Kidney (tissue), 14 donors: ENCODE results near the gene DHCR24. TPM values are rescaled to one million over a fixed set of nuclear protein-coding genes. Genes with fewer than 3 reads are reported as not detected.

Source experiments
- DNase-seq, 5 donors: peaks; one replicate each; pipeline ENCODE4 v3.0.0-alpha.2; 2013 to 2020
- FAIRE-seq: peaks from 2 replicates; lab custom pipeline; 2012; peaks lifted over from hg19 to GRCh38; lab: Jason Lieb, UNC
- H3K27ac ChIP-seq, 2 donors: one replicate each; pipeline ENCODE4 v1.7.0; 2013; ENCODE audit warnings: low read depth in 2 of 2, low read length in 2 of 2, inconsistent platforms in 1 of 2
- H3K27me3 ChIP-seq: one replicate; pipeline ENCODE4 v1.7.1; 2013; ENCODE audit warnings: low read length, inconsistent platforms; ENCODE audit not compliant: control insufficient read depth, insufficient read depth
- H3K36me3 ChIP-seq, 3 donors: one replicate each; pipeline versions ENCODE4 v1.7.0 to v1.7.1; 2013; ENCODE audit warnings: low read length in 3 of 3, control low read depth in 1 of 3, inconsistent platforms in 1 of 3; ENCODE audit not compliant: insufficient read depth in 3 of 3, control insufficient read depth in 2 of 3
- H3K4me1 ChIP-seq, 3 donors: one replicate each; pipeline versions ENCODE4 v1.7.0 to v1.7.1; 2013; ENCODE audit warnings: low read length in 3 of 3, inconsistent platforms in 1 of 3, low read depth in 1 of 3; ENCODE audit not compliant: control insufficient read depth in 2 of 3, insufficient read depth in 2 of 3
- H3K4me3 ChIP-seq, 3 donors: one replicate each; pipeline versions ENCODE4 v1.7.0 to v1.8.1; 2013; ENCODE audit warnings: low read length in 3 of 3, control low read depth in 1 of 3, inconsistent platforms in 1 of 3
- H3K9ac ChIP-seq, 3 donors: one replicate each; pipeline versions ENCODE4 v1.7.0 to v1.7.1; 2013; ENCODE audit warnings: low read length in 3 of 3, control low read depth in 1 of 3, inconsistent platforms in 1 of 3
- H3K9me3 ChIP-seq, 3 donors: one replicate each; pipeline versions ENCODE4 v1.7.0 to v1.7.1; 2013; ENCODE audit warnings: low read length in 3 of 3, control low read depth in 1 of 3, inconsistent platforms in 1 of 3; ENCODE audit not compliant: control insufficient read depth in 2 of 3, insufficient read depth in 1 of 3
- intact Hi-C: fragments of 100-400 bp; cut with DNase I; formaldehyde crosslinking; loops from one replicate; pipeline ENCODE4 v1.11.1; 2022
- polyA plus RNA-seq: library from polyadenylated mRNA; stranded (reverse); fragments of 350-450 nt; fragmentation: Illumina TruSeq; extraction: RNeasy Lipid Tissue Mini Kit (QIAGEN cat#74804); gene quantifications from one replicate; pipeline ENCODE4 v1.2.3, GENCODE V29; 2014; ENCODE audit warnings: low read depth, low replicate concordance; ENCODE audit not compliant: insufficient read depth
- total RNA-seq: library from RNA; stranded (reverse); fragmentation: NEBNext Ultra II Directional; extraction: Animal tissue kit (Norgen Biotek cat#: 25700); gene quantifications from one replicate; pipeline ENCODE4 v1.2.1, GENCODE V29; 2021
- TF ChIP-seq, protein P1 (sequence below): IDR thresholded peaks from 3 replicates; pipeline ENCODE4 v1.5.1; 2012; ENCODE audit warnings: mild to moderate bottlenecking, moderate library complexity, borderline replicate concordance; ENCODE audit not compliant: insufficient read depth; ENCODE audit errors: extremely low read depth
- donor health status: control.
- donor health status: control.
- donor health status: control.
- donor health status: control.
- donor health status: control.
- donor health status: DM: yes; HTN: yes; CAD: no.
- donor health status: Normal renal cell carcinoma (clear cell type).

DHCR24 gene
- total and polyA plus RNA-seq, 2 donors from 2014 or later, result 33.7 to 91.7 TPM

DNA sequence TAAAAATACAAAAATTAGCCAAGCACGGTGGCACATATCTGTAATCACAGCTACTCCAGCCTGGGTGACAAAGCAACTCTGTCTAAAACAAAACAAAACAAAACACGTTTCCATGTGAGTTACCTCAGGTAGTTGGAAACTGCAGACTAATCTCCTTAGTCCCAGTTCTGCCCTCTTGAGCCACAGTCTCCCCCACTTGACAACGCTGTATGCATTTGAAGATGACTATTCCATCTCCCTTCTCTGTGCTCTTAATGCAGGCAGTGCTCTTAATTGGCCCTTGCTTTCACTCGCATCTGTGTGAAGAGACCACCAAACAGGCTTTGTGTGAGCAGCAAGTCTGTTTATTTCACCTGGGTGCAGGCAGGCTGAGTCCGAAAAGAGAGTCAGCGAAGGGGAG lies 19.6 kb upstream of the DHCR24 start:
- H3K27ac ChIP-seq, result no peak overlapping the region
- no peak overlapping the region for H3K9ac ChIP-seq
- H3K9me3 ChIP-seq, result no peaks in the 10 kb centered on the region
- no peak overlapping the region for H3K4me3 ChIP-seq
- FAIRE-seq, result no peak
- H3K4me1 ChIP-seq, result no peaks in the 10 kb centered on the region
- no peak for DNase-seq
- H3K36me3 ChIP-seq, result no peaks in the 10 kb centered on the region
- intact Hi-C loops, result no loop called here
- TF ChIP-seq, protein P1, sequence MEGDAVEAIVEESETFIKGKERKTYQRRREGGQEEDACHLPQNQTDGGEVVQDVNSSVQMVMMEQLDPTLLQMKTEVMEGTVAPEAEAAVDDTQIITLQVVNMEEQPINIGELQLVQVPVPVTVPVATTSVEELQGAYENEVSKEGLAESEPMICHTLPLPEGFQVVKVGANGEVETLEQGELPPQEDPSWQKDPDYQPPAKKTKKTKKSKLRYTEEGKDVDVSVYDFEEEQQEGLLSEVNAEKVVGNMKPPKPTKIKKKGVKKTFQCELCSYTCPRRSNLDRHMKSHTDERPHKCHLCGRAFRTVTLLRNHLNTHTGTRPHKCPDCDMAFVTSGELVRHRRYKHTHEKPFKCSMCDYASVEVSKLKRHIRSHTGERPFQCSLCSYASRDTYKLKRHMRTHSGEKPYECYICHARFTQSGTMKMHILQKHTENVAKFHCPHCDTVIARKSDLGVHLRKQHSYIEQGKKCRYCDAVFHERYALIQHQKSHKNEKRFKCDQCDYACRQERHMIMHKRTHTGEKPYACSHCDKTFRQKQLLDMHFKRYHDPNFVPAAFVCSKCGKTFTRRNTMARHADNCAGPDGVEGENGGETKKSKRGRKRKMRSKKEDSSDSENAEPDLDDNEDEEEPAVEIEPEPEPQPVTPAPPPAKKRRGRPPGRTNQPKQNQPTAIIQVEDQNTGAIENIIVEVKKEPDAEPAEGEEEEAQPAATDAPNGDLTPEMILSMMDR, result no peak
- no peaks in the 10 kb centered on the region for H3K27me3 ChIP-seq

DNA sequence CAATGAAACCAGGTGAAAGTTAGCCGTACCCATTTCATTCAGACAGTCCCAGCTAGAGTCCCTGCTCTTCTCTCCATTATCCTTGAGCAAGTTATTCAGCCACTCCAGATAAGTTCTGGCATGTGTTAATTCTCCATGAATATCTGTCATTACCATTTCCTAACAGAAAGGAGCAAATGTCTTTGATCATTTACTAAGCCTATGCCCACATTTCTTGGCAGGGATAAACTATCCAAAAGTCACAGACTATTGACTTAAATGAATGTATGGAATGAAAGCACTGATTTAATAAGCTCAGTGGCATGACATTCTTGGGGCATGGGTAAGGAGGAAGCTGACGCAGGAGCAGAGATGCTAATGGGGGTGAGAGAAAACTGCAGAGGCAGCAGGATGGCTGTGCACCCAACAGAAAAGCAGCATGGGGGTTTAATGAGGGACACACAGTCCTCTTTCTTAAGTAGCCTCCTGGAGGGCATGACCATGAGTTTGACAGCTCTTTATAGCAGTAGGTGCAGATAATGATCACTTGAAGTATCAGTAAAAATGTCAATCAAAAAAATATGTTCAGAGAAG lies 17.6 kb upstream of the DHCR24 start:
- Histone ChIP-seq H3K27me3 (no peaks in the 10 kb centered on the region), H3K36me3 (no peaks in the 10 kb centered on the region), H3K9ac (no peak overlapping the region), H3K27ac (peak overlapping the region in 1 of 2 donors; percentile 11), H3K4me1 (no peaks in the 10 kb centered on the region), H3K4me3 (no peak overlapping the region), H3K9me3 (no peaks in the 10 kb centered on the region)
- TF ChIP-seq, protein P1, result no peak
- DNase-seq (peak in 4 of 5 donors; percentile 53 to 87 (median 76)), FAIRE-seq (no peak)
- intact Hi-C loops, result no loop called here

DNA sequence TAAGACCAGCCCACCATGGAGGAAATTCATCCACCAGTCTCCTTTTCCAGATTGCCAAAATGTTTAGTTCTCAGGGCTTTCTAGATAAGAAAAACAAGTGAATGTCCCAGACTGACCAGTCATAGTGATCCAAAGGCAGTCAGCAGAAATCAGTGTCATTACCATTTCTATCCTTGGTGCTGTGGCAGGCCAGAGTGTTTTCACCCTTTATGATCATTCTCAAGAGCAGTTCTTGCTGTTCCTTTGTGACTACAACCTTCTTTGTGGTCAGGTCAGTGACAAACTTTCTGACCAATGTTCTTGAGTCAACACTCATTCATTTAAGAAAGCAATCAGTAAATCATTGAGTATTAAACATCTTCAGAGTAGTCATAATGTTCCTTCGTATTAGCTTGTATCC lies 7.3 kb upstream of the DHCR24 start:
- no peak overlapping the region for H3K4me3 ChIP-seq
- no peak overlapping the region for H3K9ac ChIP-seq
- DNase-seq, result no peak
- no peaks in the 10 kb centered on the region for H3K36me3 ChIP-seq
- H3K9me3 ChIP-seq, result no peaks in the 10 kb centered on the region
- H3K4me1 ChIP-seq, result no peaks in the 10 kb centered on the region
- no peak overlapping the region for H3K27ac ChIP-seq
- TF ChIP-seq, protein P1, result no peak
- intact Hi-C loops, result no loop called here
- FAIRE-seq, result no peak
- no peaks in the 10 kb centered on the region for H3K27me3 ChIP-seq

DNA sequence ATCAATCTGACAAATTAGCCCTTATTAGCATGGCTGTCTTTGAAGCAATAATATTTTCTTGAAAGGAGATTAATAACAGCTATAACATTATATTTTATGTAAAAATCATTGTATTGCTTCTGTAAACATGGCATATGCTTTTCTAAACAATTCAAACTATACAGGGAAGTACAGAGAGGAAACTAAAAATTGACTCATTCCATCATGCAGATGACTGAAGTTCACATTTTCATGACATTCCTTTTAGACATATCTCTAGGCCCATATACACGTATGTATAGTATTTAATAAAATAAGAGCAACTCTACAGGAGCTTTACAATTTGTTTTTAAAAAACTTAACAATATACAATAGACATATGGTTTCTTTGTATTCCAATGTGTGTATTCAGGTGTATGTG lies 5.6 kb upstream of the DHCR24 start:
- FAIRE-seq (no peak), DNase-seq (no peak)
- Histone ChIP-seq H3K4me3 (no peak overlapping the region), H3K9ac (no peak overlapping the region), H3K9me3 (no peaks in the 10 kb centered on the region), H3K27me3 (no peaks in the 10 kb centered on the region), H3K27ac (no peak overlapping the region), H3K4me1 (peaks cover 0 to 4% (median 3%) of the 10 kb centered on the region in 3 donors), H3K36me3 (no peaks in the 10 kb centered on the region)
- TF ChIP-seq, protein P1, result no peak
- intact Hi-C loops, result no loop called here
